Ishikawa (cell line): Measurements from ENCODE around the gene FBF1.

ENCODE experiments used
- CEBPB ChIP-seq: IDR thresholded peaks from 2 replicates; pipeline ENCODE4 v1.6.1; 2012
- CREB1 ChIP-seq: IDR thresholded peaks from 2 replicates; pipeline ENCODE4 v1.6.1; 2012; ENCODE audit warnings: low read depth
- EGR1 ChIP-seq: IDR thresholded peaks from 2 replicates; pipeline ENCODE4 v1.6.1; 2012
- EP300 ChIP-seq: IDR thresholded peaks from 2 replicates; pipeline ENCODE4 v1.6.1; 2012; ENCODE audit warnings: borderline replicate concordance
- FOXM1 ChIP-seq: IDR thresholded peaks from 2 replicates; pipeline ENCODE4 v1.6.1; 2012; ENCODE audit warnings: low read depth, borderline replicate concordance
- NFIC ChIP-seq: IDR thresholded peaks from 2 replicates; pipeline ENCODE4 v1.6.1; 2012
- RAD21 ChIP-seq: IDR thresholded peaks from 2 replicates; pipeline ENCODE4 v1.6.1; 2012; ENCODE audit warnings: low read depth
- TAF1 ChIP-seq: IDR thresholded peaks from 2 replicates; pipeline ENCODE4 v1.6.1; 2012; ENCODE audit warnings: low read depth, mild to moderate bottlenecking
- TCF12 ChIP-seq: IDR thresholded peaks from 2 replicates; pipeline ENCODE4 v1.6.1; 2012; ENCODE audit warnings: low read depth
- TEAD4 ChIP-seq: IDR thresholded peaks from 2 replicates; pipeline ENCODE4 v1.6.1; 2012
- USF1 ChIP-seq: IDR thresholded peaks from 2 replicates; pipeline ENCODE4 v1.6.1; 2012
- YY1 ChIP-seq: IDR thresholded peaks from 2 replicates; pipeline ENCODE4 v1.6.1; 2012; ENCODE audit warnings: low read depth
- ZBTB7A ChIP-seq: IDR thresholded peaks from 2 replicates; pipeline ENCODE4 v1.6.1; 2012; ENCODE audit warnings: low read depth
- TF ChIP-seq, protein P1 (sequence below): IDR thresholded peaks from 2 replicates; pipeline ENCODE4 v1.6.1; 2012
- TF ChIP-seq, protein P2 (sequence below): IDR thresholded peaks from 2 replicates; pipeline ENCODE4 v1.6.1; 2012; ENCODE audit warnings: low read depth, mild to moderate bottlenecking

FBF1 gene

GRCh38 chr17:75959839-75960511 is 19.1 kb upstream of the FBF1 start:
- TF ChIP-seq YY1 = no peak

GRCh38 chr17:75959051-75959838 is 18.4 kb upstream of the FBF1 start:
- no peak for TF ChIP-seq CEBPB
- TF ChIP-seq RAD21 = no peak
- TF ChIP-seq FOXM1 = no peak
- TF ChIP-seq TEAD4 = no peak
- no peak for TF ChIP-seq EGR1
- no peak for TF ChIP-seq EP300
- no peak for TF ChIP-seq CREB1
- no peak for TF ChIP-seq YY1
- TF ChIP-seq TCF12 = no peak
- no peak for TF ChIP-seq USF1
- no peak for TF ChIP-seq ZBTB7A
- TF ChIP-seq NFIC = no peak
- TF ChIP-seq, protein P1, sequence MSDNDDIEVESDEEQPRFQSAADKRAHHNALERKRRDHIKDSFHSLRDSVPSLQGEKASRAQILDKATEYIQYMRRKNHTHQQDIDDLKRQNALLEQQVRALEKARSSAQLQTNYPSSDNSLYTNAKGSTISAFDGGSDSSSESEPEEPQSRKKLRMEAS = no peak
- TF ChIP-seq, protein P2, sequence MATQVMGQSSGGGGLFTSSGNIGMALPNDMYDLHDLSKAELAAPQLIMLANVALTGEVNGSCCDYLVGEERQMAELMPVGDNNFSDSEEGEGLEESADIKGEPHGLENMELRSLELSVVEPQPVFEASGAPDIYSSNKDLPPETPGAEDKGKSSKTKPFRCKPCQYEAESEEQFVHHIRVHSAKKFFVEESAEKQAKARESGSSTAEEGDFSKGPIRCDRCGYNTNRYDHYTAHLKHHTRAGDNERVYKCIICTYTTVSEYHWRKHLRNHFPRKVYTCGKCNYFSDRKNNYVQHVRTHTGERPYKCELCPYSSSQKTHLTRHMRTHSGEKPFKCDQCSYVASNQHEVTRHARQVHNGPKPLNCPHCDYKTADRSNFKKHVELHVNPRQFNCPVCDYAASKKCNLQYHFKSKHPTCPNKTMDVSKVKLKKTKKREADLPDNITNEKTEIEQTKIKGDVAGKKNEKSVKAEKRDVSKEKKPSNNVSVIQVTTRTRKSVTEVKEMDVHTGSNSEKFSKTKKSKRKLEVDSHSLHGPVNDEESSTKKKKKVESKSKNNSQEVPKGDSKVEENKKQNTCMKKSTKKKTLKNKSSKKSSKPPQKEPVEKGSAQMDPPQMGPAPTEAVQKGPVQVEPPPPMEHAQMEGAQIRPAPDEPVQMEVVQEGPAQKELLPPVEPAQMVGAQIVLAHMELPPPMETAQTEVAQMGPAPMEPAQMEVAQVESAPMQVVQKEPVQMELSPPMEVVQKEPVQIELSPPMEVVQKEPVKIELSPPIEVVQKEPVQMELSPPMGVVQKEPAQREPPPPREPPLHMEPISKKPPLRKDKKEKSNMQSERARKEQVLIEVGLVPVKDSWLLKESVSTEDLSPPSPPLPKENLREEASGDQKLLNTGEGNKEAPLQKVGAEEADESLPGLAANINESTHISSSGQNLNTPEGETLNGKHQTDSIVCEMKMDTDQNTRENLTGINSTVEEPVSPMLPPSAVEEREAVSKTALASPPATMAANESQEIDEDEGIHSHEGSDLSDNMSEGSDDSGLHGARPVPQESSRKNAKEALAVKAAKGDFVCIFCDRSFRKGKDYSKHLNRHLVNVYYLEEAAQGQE = no peak
- TF ChIP-seq TAF1 = no peak

GRCh38 chr17:75950855-75951554 is 10.2 kb upstream of the FBF1 start:
- TF ChIP-seq ZBTB7A (no peak), CEBPB (no peak), TEAD4 (no peak), YY1 (no peak), EGR1 (no peak), FOXM1 (no peak), EP300 (no peak), TAF1 (no peak), NFIC (no peak)
- TF ChIP-seq, protein P2 = no peak
- TF ChIP-seq, protein P1 = no peak

DNA sequence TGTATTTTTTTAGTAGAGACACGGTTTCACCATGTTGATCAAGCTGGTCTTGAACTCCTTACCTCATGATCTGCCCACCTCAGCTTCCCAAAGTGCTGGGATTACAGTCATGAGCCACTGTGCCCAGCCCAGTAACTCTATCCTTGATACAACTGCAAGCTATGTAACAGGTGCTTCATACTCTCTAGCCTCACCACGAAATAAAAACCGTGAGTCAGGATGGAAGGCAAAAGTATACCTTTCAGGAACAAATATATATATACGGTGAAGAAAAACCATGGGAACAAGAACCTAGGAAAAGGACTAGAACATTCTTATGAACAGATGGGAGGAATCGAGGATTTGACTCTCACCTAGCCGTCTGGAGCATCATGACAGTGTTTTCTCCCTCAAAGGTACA is 9.6 kb upstream of the FBF1 start:
- TF ChIP-seq USF1 (no peak), TCF12 (no peak), CEBPB (no peak), YY1 (no peak), NFIC (no peak), FOXM1 (no peak), TEAD4 (no peak), EGR1 (no peak), EP300 (no peak), RAD21 (no peak), ZBTB7A (no peak), CREB1 (no peak), TAF1 (no peak)
- TF ChIP-seq, protein P2 = no peak
- TF ChIP-seq, protein P1 = no peak
